ENCODE results near the gene CLN6. TPM values are rescaled to one million over a fixed set of nuclear protein-coding genes. Genes with fewer than 3 reads are reported as not detected.
"Not testable (repeated sequence)": the region's sequence is repeated elsewhere in the genome, so short reads cannot be mapped to it uniquely, and the experiment has no call there.

Gene CLN6
- total RNA-seq, 1 donor from 2014 or later, result 46.6 TPM

- no peak for DNase-seq (ENCODE audit: low spot score, unreplicated experiment)
- no peak for TF ChIP-seq CTCF (IDR thresholded peaks at IDR 0.05; ENCODE audit: unreplicated experiment)
- no peak overlapping the region for H3K4me3 Mint-ChIP-seq (ENCODE audit: low read depth)
- no peaks in the 10 kb centered on the region for H3K4me1 Mint-ChIP-seq (ENCODE audit: low read depth)
- H3K9me3 Mint-ChIP-seq (ENCODE audit: low read depth), result no peaks in the 10 kb centered on the region
- H3K27ac Mint-ChIP-seq, result no peak overlapping the region
- H3K27me3 Mint-ChIP-seq, result no peaks in the 10 kb centered on the region
- peaks cover 8% of the 10 kb centered on the region for H3K36me3 Mint-ChIP-seq (ENCODE audit: insufficient read depth)
Measured at GRCh38 chr15:68213991-68214837, 15.3 kb downstream of the CLN6 start.

GRCh38 chr15:68213491-68213845 is 16.1 kb downstream of the CLN6 start:
- H3K9me3 Mint-ChIP-seq (ENCODE audit: low read depth); H3K36me3 Mint-ChIP-seq (ENCODE audit: insufficient read depth); H3K4me1 Mint-ChIP-seq (ENCODE audit: low read depth); H3K27me3 Mint-ChIP-seq; H3K27ac Mint-ChIP-seq; H3K4me3 Mint-ChIP-seq (ENCODE audit: low read depth); DNase-seq (ENCODE audit: low spot score, unreplicated experiment): not testable (repeated sequence)

- Mint-ChIP-seq H3K27me3 (no peaks in the 10 kb centered on the region), H3K4me1 (ENCODE audit: low read depth) (no peaks in the 10 kb centered on the region), H3K9me3 (ENCODE audit: low read depth) (no peaks in the 10 kb centered on the region), H3K4me3 (ENCODE audit: low read depth) (no peak overlapping the region), H3K27ac (no peak overlapping the region), H3K36me3 (ENCODE audit: insufficient read depth) (peaks cover 3% of the 10 kb centered on the region)
- DNase-seq (ENCODE audit: low spot score, unreplicated experiment), result no peak
- no peak for TF ChIP-seq CTCF (IDR thresholded peaks at IDR 0.05; ENCODE audit: unreplicated experiment)
Measured at GRCh38 chr15:68211656-68212320, 17.7 kb downstream of the CLN6 start.

- Mint-ChIP-seq H3K27me3 (no peaks in the 10 kb centered on the region), H3K9me3 (ENCODE audit: low read depth) (no peaks in the 10 kb centered on the region), H3K4me1 (ENCODE audit: low read depth) (peaks cover 4% of the 10 kb centered on the region), H3K4me3 (ENCODE audit: low read depth) (no peak overlapping the region), H3K36me3 (ENCODE audit: insufficient read depth) (no peaks in the 10 kb centered on the region), H3K27ac (no peak overlapping the region)
- TF ChIP-seq CTCF (IDR thresholded peaks at IDR 0.05; ENCODE audit: unreplicated experiment), result peak; percentile 79
- DNase-seq (ENCODE audit: low spot score, unreplicated experiment), result peak; percentile 63
Measured at GRCh38 chr15:68210821-68211655, 18.5 kb downstream of the CLN6 start.

- no peaks in the 10 kb centered on the region for H3K27me3 Mint-ChIP-seq
- H3K4me3 Mint-ChIP-seq (ENCODE audit: low read depth), result no peak overlapping the region
- TF ChIP-seq CTCF (IDR thresholded peaks at IDR 0.05; ENCODE audit: unreplicated experiment), result no peak
- no peaks in the 10 kb centered on the region for H3K36me3 Mint-ChIP-seq (ENCODE audit: insufficient read depth)
- no peak overlapping the region for H3K27ac Mint-ChIP-seq
- H3K4me1 Mint-ChIP-seq (ENCODE audit: low read depth), result peaks cover 9% of the 10 kb centered on the region
- no peak for DNase-seq (ENCODE audit: low spot score, unreplicated experiment)
- H3K9me3 Mint-ChIP-seq (ENCODE audit: low read depth), result no peaks in the 10 kb centered on the region
Measured at GRCh38 chr15:68210409-68210756, 19.1 kb downstream of the CLN6 start.

Measured in progenitor cell of endocrine pancreas (in vitro differentiated cells).